ENCODE results near the gene OCA2.

OCA2 gene

GRCh38 chr15:28118531-28118930 is 19.4 kb upstream of the OCA2 start:
- no peak for DNase-seq

DNA sequence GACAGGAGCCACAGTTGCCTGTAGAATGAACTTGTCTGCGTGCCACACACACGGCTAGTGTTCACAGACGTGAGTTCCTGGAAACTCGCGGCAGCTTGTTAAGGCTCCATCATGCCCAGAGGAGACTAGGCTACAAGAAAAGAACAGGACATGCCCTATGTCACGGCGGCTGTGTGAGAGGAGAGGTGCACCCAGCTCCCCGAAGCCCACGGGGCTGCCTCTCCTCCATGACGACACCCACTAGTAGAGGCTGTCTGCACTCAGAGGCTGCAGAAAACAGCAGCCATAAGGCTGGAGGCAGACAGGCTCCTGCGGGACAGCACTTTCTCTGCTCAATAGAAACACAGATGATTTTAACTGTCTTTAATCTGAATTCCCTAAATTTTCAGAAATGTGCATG is 19.0 kb upstream of the OCA2 start:
- no peak for DNase-seq

GRCh38 chr15:28117432-28117990 is 18.4 kb upstream of the OCA2 start:
- DNase-seq, result no peak

DNA sequence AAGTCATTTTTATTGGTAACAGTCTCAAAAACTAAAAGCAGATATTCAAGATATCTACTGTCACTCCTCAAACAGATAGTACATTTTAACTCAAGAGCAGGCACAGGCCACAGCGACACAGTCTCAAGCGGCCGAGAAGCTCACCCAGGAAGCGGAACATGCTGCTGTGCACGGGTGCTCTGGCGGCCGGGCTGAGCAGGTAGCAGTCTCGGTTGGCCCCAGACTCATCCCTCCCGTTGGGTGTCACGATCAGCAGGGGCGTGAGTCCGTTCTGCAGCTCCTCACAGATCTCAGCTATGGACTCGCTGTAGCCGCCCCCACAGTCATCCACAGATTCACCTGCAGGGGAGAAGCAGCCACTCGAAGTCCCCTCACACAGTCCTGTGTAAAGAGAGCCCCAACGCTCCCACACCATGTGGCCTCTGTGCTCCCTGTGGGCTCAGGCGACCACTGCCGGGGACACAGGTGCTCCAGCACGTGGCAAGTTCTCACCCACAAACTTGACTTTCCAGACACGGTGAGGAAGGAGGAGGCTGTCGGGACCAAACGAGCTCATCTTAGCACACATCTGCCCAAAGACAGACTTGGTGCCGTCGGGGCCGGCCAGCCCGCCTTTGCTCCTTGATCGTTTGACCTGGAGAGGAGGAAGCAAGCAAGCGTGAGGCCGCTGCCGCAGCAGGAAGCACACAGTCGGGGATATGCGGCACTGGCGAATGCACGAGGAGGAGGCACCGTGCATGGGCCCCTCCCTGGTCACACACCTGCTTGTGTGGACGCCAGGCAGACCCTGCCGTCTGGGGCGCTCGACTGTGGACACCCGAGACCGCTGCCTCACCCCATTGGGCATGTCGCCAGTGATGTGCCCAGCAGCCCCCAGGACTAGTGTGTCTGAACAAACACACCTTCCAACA is 17.7 kb upstream of the OCA2 start:
- no peak for DNase-seq

DNA sequence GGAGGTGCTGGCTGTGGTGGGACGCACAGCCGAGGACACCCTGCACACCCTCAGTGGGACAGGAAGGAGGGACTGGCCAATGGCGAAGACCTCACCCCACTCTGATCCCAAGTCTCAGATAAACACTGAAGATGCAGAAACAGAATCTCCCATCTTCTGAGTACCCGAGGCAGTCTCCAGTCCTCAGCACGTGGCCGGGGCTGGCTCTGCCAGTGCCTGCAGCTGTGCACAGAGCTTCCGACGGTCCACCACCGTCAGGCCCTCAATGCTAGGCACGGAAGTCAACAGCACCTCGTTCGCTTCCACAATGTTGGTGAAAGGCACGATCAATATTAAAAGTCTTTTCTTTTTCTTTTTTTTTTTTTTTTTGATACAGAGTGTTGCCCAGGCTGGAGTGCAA is 16.8 kb upstream of the OCA2 start:
- DNase-seq, result no peak

GRCh38 chr15:28114721-28115622 is 15.9 kb upstream of the OCA2 start:
- no peak for DNase-seq

GRCh38 chr15:28114114-28114455 is 15.0 kb upstream of the OCA2 start:
- no peak for DNase-seq

- no peak for DNase-seq
Observed at GRCh38 chr15:28113394-28114113, 14.4 kb upstream of the OCA2 start.

- no peak for DNase-seq
Observed at GRCh38 chr15:28112962-28113361, 13.8 kb upstream of the OCA2 start.

DNA sequence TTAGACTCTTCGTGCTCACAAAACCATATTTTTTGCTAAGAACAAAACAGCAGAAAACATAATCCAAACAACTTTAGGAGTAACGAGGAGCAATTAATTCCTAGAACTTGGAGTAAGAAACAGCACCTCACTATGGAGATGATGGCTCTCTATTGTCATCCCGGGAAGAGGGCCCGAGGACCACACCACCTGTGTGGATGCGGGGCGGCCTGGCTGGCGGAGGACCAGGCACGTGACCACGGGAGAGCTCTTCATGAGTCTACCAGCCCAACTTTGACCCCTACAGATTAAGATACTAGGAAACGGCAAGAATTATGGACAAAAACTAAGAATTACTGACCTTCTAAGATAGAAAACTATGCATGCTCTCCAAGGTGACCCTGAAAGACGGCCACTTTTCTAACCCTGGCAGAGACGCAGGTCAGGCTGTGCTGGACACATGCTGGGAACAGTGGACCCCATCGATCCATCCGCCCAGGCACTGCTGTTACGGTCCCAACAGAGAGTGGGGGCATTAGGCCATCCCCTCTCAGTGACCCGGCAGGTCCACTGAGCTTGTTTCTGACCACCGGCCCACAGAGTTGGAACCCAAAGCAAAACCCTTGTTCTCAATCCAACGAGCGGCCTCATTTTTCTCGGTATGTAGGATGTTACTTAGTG is 13.1 kb upstream of the OCA2 start:
- no peak for DNase-seq

DNA sequence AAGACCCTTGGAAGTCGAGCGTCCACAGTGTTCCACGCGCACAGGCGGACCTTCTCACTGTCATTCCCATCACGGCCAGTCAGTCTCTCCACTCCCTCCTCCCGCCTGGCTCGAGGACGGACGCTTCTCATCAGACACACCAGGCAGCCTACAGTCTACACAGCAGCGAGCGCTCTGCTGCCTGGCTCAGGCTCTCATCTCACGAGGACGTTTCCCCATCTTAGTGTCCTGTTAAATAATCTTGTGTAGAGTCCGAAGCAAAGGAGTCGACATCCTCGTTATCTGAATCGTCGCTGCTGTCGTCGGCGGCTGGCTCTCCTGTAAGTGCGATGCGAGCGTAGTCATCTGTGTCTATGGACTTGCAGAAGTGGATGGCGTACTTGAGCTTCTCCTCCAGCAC is 12.4 kb upstream of the OCA2 start:
- DNase-seq, result no peak

DNA sequence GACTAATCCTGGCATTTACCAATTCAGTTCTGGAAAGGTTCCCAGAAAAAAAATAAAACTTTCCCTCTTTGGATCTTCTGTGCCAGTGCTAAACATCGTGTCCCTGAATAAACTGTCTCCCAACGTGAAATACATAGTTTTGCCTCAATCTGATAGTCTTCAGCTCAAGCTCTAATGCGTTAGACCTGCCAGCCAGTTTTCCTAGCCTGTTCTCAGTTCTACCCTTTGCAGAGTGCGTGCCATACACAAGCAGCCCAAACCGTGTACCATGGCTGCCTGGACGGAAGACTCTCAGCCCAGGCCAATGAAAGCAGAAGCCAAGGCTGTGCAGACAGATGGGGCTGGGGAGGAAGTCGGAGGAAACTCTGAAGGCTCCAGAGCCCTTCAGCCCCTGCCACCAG is 11.4 kb upstream of the OCA2 start:
- DNase-seq, result no peak

GRCh38 chr15:28109626-28110455 is 10.7 kb upstream of the OCA2 start:
- no peak for DNase-seq

DNA sequence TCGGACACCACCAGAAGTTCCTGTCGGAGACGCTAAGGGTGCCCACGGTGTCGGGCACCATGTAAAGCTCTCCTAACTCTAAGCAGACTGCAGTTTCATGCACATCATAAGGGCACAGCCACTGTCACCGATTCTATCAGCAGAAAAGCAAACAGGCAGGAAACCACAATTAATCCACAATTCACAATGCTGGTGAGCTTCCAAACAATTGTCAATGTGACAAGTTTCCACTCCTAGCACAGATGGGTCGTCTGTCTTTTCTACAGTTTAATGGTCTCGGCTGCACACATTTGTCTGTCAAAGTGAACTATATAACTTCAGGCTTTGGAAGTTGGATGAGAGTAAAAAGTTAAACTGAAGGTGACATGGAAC is 8.8 kb upstream of the OCA2 start:
- no peak for DNase-seq

DNA sequence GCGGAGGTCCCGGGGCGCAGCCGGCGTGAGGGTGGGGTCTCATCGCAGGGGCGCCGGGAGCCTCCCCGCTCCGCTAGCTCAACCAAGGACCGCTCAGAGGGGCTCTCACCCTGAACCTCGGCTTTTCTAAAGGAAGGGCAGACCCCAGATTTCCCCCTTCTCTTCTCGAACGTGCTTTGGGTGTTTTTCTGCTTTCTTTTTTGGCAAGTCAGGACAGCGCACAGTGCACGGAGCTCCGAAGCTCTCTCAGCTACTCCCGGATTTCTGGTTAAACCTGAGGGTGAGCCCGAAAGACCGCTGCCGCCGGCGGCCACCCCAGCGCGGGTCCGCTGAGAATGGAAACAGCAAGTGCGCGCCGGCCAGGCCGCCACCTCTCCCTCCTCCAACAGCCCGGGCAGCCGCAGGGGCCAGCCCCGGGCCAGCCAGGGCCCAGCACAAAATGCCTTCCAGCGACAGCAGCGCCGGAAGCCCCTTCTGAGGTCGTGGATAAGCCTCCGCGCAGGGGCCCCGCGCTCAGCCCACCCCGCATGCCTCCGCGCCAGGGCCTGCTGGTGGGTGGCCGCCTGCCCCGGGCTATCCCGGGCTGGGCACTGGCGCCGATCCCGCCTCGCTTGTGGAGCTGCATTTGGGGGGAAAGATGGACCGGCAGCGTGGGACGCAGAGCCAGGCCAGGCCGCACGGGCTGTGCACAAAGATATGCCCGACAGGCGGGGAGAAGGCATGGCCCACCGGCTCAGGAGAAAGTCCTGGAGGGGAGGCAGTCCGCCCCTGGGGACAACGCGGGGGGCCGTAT is 8.2 kb upstream of the OCA2 start:
- no peak for DNase-seq

GRCh38 chr15:28106294-28107110 is 7.4 kb upstream of the OCA2 start:
- DNase-seq, result no peak

DNA sequence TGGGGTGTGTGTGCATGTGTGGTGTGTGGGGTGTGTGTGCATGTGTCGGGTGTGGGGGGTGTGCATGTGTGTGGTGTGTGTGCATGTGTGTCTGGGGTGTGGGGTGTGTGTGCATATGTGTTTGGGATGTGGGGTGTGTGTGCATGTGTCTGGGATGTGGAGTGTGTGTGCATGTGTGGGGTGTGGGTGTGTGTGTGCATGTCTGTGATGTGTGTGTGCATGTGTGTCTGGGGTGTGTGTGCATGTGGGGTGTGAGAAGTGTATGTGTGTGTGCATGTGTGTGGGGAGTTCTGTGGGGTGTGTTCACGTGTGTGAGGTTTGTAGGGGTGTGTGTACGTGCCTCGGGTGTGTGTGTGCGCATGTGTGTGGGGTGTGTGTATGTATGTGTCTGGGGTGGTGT is 6.7 kb upstream of the OCA2 start:
- no peak for DNase-seq

GRCh38 chr15:28105224-28105791 is 6.2 kb upstream of the OCA2 start:
- no peak for DNase-seq

DNA sequence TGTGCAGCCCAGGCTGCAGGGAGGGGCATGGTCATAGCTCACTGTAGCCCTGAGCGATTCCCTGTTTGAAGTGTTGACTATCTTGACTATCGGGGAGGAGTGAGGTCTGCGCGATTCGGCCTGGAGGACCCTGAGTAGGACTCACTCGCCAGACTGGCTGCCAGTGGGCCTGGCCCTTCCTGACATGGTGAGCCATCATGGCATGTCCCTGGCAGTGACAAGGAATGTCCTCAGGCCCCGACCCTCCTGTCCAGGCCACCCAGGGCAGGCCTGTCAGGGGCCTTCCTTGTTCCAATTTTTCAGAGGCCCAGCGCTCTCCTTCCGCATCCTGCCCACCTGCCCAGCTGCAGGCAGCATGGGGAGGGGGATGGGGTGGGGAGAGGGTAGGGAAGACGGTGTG is 5.2 kb upstream of the OCA2 start:
- no peak for DNase-seq

DNA sequence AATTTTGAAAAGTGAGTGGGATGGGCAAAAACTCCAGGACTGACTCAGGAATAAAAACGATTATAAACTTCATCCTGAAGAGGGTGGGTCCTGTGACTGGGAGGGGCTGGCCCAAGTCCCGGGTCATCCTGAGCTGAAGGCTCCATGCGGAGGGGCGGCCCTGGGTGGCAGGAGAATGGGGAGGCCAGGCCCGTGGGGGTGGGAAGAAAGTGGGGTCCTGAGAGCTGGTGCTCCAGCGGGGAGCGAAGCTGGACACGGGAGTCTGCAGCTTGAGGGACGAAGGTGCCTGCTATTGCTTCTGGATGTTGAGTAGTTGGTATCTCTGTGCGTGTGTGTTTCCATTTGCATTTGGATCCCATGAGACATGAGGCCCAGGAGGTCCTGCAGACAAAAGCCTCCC is 4.7 kb upstream of the OCA2 start:
- DNase-seq, result no peak

Measured in AML-193 (cell line).